HL-60 (cell line): ENCODE data around the gene UST.

ENCODE experiments used
- DNase-seq, 2 experiments: peaks; one replicate each; pipeline ENCODE4 v3.0.0-alpha.2; 2010 to 2020; ENCODE audit warnings: low read depth in 1 of 2, low spot score in 1 of 2
- H3K27ac ChIP-seq: fragments of 250-450 bp; sonication (Bioruptor Pico); replicated peaks from 2 replicates; pipeline ENCODE4 v1.5.1; 2020; ENCODE audit warnings: mild to moderate bottlenecking, moderate library complexity
- H3K27me3 ChIP-seq: fragments of 250-450 bp; sonication (Bioruptor Pico); 2 replicates; pipeline ENCODE4 v1.5.1; 2021; ENCODE audit warnings: mild to moderate bottlenecking, moderate library complexity; ENCODE audit not compliant: insufficient read depth, poor library complexity, severe bottlenecking
- H3K4me3 ChIP-seq: replicated peaks from 2 replicates; pipeline ENCODE4 v1.5.1; 2011; ENCODE audit warnings: mild to moderate bottlenecking, control low read depth, low read length; ENCODE audit not compliant: insufficient read depth
- CTCF ChIP-seq: IDR thresholded peaks from one replicate; pipeline ENCODE4 v1.5.1; 2011; ENCODE audit warnings: low read length, control low read depth, inconsistent platforms; ENCODE audit not compliant: insufficient read depth
- GABPA ChIP-seq: IDR thresholded peaks from 2 replicates; pipeline ENCODE4 v1.6.1; 2012; ENCODE audit warnings: low read depth
- POLR2AphosphoS5 ChIP-seq: IDR thresholded peaks from 2 replicates; pipeline ENCODE4 v1.6.1; 2012; ENCODE audit warnings: low read depth
- REST ChIP-seq: IDR thresholded peaks from 2 replicates; pipeline ENCODE4 v1.6.1; 2012; ENCODE audit warnings: low read depth; ENCODE audit not compliant: insufficient replicate concordance
- SPI1 ChIP-seq: IDR thresholded peaks from 2 replicates; pipeline ENCODE4 v1.6.1; 2012; ENCODE audit warnings: low read depth, mild to moderate bottlenecking, borderline replicate concordance

Gene UST

GRCh38 chr6:148934961-148935360 lies 188.1 kb downstream of the UST start:
- Histone ChIP-seq H3K4me3 (no peak overlapping the region), H3K27me3 (no peaks in the 10 kb centered on the region), H3K27ac (no peak overlapping the region)
- no peak for TF ChIP-seq POLR2AphosphoS5
- TF ChIP-seq CTCF: no peak
- TF ChIP-seq REST: no peak
- no peak for TF ChIP-seq GABPA
- TF ChIP-seq SPI1: no peak
- no peak for DNase-seq

GRCh38 chr6:148935705-148936435 lies 189.0 kb downstream of the UST start:
- TF ChIP-seq CTCF (no peak), REST (no peak), GABPA (no peak), SPI1 (no peak), POLR2AphosphoS5 (no peak)
- Histone ChIP-seq H3K27ac (no peak overlapping the region), H3K27me3 (no peaks in the 10 kb centered on the region), H3K4me3 (no peak overlapping the region)
- DNase-seq: no peak

- H3K4me3 ChIP-seq: no peak overlapping the region
- no peak for DNase-seq
- peaks cover 4% of the 10 kb centered on the region for H3K27me3 ChIP-seq
- H3K27ac ChIP-seq: no peak overlapping the region
- TF ChIP-seq CTCF (no peak), GABPA (no peak), POLR2AphosphoS5 (no peak), SPI1 (no peak), REST (no peak)
These were observed 196.6 kb downstream of the UST start for GRCh38 chr6:148943451-148943850.
